K562 (cell line): ENCODE data around the gene TMEM116. TPM values are rescaled to one million over a fixed set of nuclear protein-coding genes. Genes with fewer than 3 reads are reported as not detected.
"Not testable (repeated sequence)": the region's sequence is repeated elsewhere in the genome, so short reads cannot be mapped to it uniquely, and the experiment has no call there.

Experiments used
- CC2D1A ChIP-seq: fragments of 450-650 bp; IDR thresholded peaks from 2 replicates; pipeline ENCODE4 v1.6.1; 2017; ENCODE audit warnings: mild to moderate bottlenecking
- CEBPG ChIP-seq, 3 experiments: fragments of 200-800 bp in 1 of 3; sonication (Bioruptor generic) in 1 of 3; sonication (generic) in 1 of 3; formaldehyde crosslinking in 1 of 3; IDR thresholded peaks in 2 of 3; conservative IDR thresholded peaks in 1 of 3; 2 replicates each; pipeline versions ENCODE4 v1.6.1 to v1.8.0; 2016 to 2022; ENCODE audit warnings: missing compliant biosample characterization in 2 of 3, missing genetic modification characterization in 2 of 3, mild to moderate bottlenecking in 1 of 3, missing genetic modification reagents in 1 of 3
- EP300 ChIP-seq: IDR thresholded peaks from 2 replicates; pipeline ENCODE4 v1.6.1; 2012; ENCODE audit warnings: low read length, improper control_type of control experiment
- EP400 ChIP-seq: fragments of 450-650 bp; IDR thresholded peaks from 2 replicates; pipeline ENCODE4 v1.6.1; 2017; ENCODE audit warnings: antibody characterized with exemption, mild to moderate bottlenecking, moderate library complexity
- ESRRA ChIP-seq: fragments of 450-650 bp; IDR thresholded peaks from 2 replicates; pipeline ENCODE4 v1.6.1; 2014; ENCODE audit warnings: low read depth, mild to moderate bottlenecking, moderate library complexity, borderline replicate concordance
- FOSL1 ChIP-seq: fragments of 200-800 bp; sonication (Bioruptor generic); conservative IDR thresholded peaks from 2 replicates; pipeline ENCODE4 v1.6.1; 2016; ENCODE audit warnings: missing genetic modification characterization, missing compliant biosample characterization
- HDAC1 ChIP-seq, 2 experiments: fragments of 450-650 bp; IDR thresholded peaks; 2 replicates each; pipeline ENCODE4 v1.6.1; 2016 to 2017; ENCODE audit warnings: inconsistent platforms in 1 of 2, mild to moderate bottlenecking in 1 of 2, moderate library complexity in 1 of 2
- MAZ ChIP-seq, 2 experiments: fragments of 450-650 bp in 1 of 2; sonication (generic) in 1 of 2; formaldehyde crosslinking; IDR thresholded peaks in 1 of 2; conservative IDR thresholded peaks in 1 of 2; 2 replicates each; pipeline versions ENCODE4 v1.4.0 to v1.5.0; 2020; ENCODE audit warnings: mild to moderate bottlenecking in 1 of 2, missing genetic modification reagents in 1 of 2
- MEF2A ChIP-seq: IDR thresholded peaks from 2 replicates; pipeline ENCODE4 v1.6.1; 2011; ENCODE audit warnings: low read depth, mild to moderate bottlenecking, low read length, moderate library complexity; ENCODE audit not compliant: control insufficient read depth
- NONO ChIP-seq, 2 experiments: fragments of 200-400 bp in 1 of 2; fragments of 450-650 bp in 1 of 2; formaldehyde crosslinking in 1 of 2; IDR thresholded peaks; 2 replicates each; pipeline ENCODE4 v1.6.1; 2017; ENCODE audit warnings: low read depth in 2 of 2, mild to moderate bottlenecking in 2 of 2, moderate library complexity in 2 of 2, low read length in 1 of 2
- NR2C1 ChIP-seq, 2 experiments: fragments of 450-650 bp; IDR thresholded peaks; 2 replicates each; pipeline ENCODE4 v1.6.1; 2017; ENCODE audit warnings: mild to moderate bottlenecking in 2 of 2, antibody characterized with exemption in 1 of 2, inconsistent platforms in 1 of 2, missing compliant biosample characterization in 1 of 2, missing genetic modification characterization in 1 of 2
- SMARCA4 ChIP-seq: fragments of 450-650 bp; IDR thresholded peaks from 2 replicates; pipeline ENCODE4 v1.6.1; 2016
- SOX6 ChIP-seq: fragments of 450-650 bp; IDR thresholded peaks from 2 replicates; pipeline ENCODE4 v1.6.1; 2014; ENCODE audit warnings: mild to moderate bottlenecking
- TEAD4 ChIP-seq, 2 experiments: sonication (generic) in 1 of 2; formaldehyde crosslinking in 1 of 2; IDR thresholded peaks; 2 replicates each; pipeline versions ENCODE4 v1.6.1 to v1.8.0; 2012 to 2022; ENCODE audit warnings: borderline replicate concordance in 1 of 2, inconsistent platforms in 1 of 2, low read length in 1 of 2, mild to moderate bottlenecking in 1 of 2, missing genetic modification reagents in 1 of 2
- TRIM24 ChIP-seq, 2 experiments: fragments of 450-650 bp; IDR thresholded peaks; 2 replicates each; pipeline ENCODE4 v1.6.1; 2016
- TRIM28 ChIP-seq: fragments of 450-650 bp; IDR thresholded peaks from 2 replicates; pipeline ENCODE4 v1.6.1; 2017
- ZNF766 ChIP-seq: fragments of 200-800 bp; sonication (Bioruptor generic); conservative IDR thresholded peaks from 2 replicates; pipeline ENCODE4 v1.6.1; 2016; ENCODE audit warnings: missing genetic modification characterization, missing compliant biosample characterization
- polyA plus RNA-seq, 8 experiments: library from polyadenylated mRNA; depleted of rRNA in 4 of 8; stranded (reverse) in 5 of 8; unstranded in 3 of 8; fragments of >200 nt; fragmentation: Nextera tagmentation in 2 of 8; fragmentation: Illumina TruSeq in 1 of 8; extraction: Ambion mirVana in 2 of 8; extraction: Trizol in 1 of 8; gene quantifications; 2 replicates each; pipeline versions ENCODE4 v1.2.1 to v1.2.3, GENCODE V29; 2011 to 2014; ENCODE audit warnings: inconsistent platforms in 1 of 8, missing spikeins in 1 of 8
- total RNA-seq, 7 experiments: library from RNA; depleted of rRNA in 6 of 7; stranded (reverse); fragments of >200 nt in 6 of 7; fragmentation: Illumina TruSeq in 2 of 7; extraction: Trizol in 2 of 7; gene quantifications; 2 replicates each; pipeline versions ENCODE4 v1.2.1 to v1.2.3, GENCODE V29; 2011 to 2021; ENCODE audit warnings: low replicate concordance in 1 of 7
- TF ChIP-seq, protein P1 (sequence below), 2 experiments: fragments of 450-650 bp in 1 of 2; sonication (generic) in 1 of 2; formaldehyde crosslinking in 1 of 2; IDR thresholded peaks in 1 of 2; conservative IDR thresholded peaks in 1 of 2; 2 replicates each; pipeline versions ENCODE4 v1.6.1 to v1.8.1; 2016 to 2023; ENCODE audit warnings: mild to moderate bottlenecking in 2 of 2, moderate library complexity in 2 of 2, inconsistent platforms in 1 of 2, missing genetic modification reagents in 1 of 2
- TF ChIP-seq, protein P2 (sequence below): fragments of 450-650 bp; formaldehyde crosslinking; IDR thresholded peaks from 2 replicates; pipeline ENCODE4 v1.4.0; 2022; ENCODE audit warnings: mild to moderate bottlenecking, moderate library complexity
- TF ChIP-seq, protein P3 (sequence below): fragments of 450-650 bp; IDR thresholded peaks from 2 replicates; pipeline ENCODE4 v1.6.1; 2016; ENCODE audit warnings: low read depth, mild to moderate bottlenecking, moderate library complexity
- TF ChIP-seq, protein P4 (sequence below): fragments of 450-650 bp; IDR thresholded peaks from 2 replicates; pipeline ENCODE4 v1.6.1; 2016; ENCODE audit warnings: antibody characterized with exemption

TMEM116 gene
- total and polyA plus RNA-seq, 9 of the 15 experiments (the other 6 are each of a cell fraction or from before 2014, with no cell fraction given) = 5.2 to 78.6 (median 13.9) TPM

DNA sequence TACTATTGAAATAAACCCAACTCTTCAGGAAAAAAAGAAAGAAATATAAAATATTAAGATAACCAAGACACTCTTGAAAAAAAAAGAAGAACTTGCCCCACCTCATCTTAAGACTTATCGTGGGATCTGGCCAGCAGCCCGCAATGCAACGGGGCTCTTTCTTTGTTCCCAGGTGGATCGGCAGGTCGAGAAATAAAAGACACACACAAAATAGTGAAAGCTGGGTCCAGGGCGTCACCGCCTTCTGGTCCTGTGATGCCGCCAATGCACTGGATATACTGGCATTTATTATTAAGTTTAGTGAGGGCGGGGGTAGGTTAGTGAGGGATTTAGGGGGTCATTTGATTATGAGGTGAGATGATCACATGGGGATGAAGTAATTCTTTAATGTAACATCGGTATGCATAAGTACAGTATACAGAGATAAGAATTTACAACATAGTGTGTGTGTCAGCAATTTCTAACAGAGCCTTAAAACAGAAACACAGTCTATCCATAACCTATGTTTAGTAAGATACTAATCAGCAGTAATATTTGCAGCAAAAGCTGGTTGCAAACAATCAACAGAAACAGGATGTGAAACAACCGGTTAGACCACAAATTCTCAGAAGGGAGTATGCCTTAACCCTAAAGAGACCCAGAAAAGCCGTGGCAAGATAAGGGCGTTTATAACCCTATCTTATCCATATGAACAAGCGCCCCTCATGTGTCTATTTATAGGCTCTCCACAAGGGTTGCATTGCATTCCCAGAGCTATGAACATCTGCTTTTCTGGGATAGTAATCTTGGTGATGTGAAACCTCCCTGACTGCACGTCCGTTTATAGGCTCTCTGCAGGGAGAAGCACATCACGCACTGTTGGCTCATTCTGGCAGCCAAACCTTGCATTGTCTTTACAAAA, 18.5 kb downstream of the TMEM116 start (continued):
- TF ChIP-seq NR2C1 (IDR thresholded peaks at IDR 0.05) (0 out of 2 replicates have a peak, but pooled peaks have one; percentile 3), NR2C1 (tag; IDR thresholded peaks at IDR 0.05) (peak; percentile 44; the same call in 1 of the 2 replicates), TRIM24 (IDR thresholded peaks at IDR 0.05) (peak; percentile 79 to 89; a peak in 3 of 4 replicates), HDAC1 (IDR thresholded peaks at IDR 0.05) (peak in 1 of 2 experiments; percentile 83; a peak in 3 of 4 replicates), TRIM28 (peak; percentile 93), CC2D1A (peak; percentile 80; the same call in 1 of the 2 replicates), NONO (IDR thresholded peaks at IDR 0.05; ENCODE audit: low read depth in 2 of 2, low read length in 1 of 2) (peak in 1 of 2 experiments; percentile 77; a peak in 1 of 4 replicates), EP400 (peak; percentile 53; the same call in 1 of the 2 replicates), FOSL1 (peak; percentile 73), TEAD4 (IDR thresholded peaks at IDR 0.05; ENCODE audit: low read length) (peak; percentile 87), SOX6 (peak; percentile 90), ZNF766 (CRISPR knock-in tag) (peak; percentile 97), EP300 (peak; percentile 92), CEBPG (tag; conservative IDR thresholded peaks at IDR 0.05 in 1 of 2, IDR thresholded peaks at IDR 0.05 in 1 of 2) (peak in 1 of 2 experiments; percentile 66; a peak in 2 of 4 replicates), MEF2A (peak; percentile 98), SMARCA4 (peak; percentile 86), MAZ (CRISPR knock-in tag; conservative IDR thresholded peaks at IDR 0.05 in 1 of 2, IDR thresholded peaks at IDR 0.05 in 1 of 2) (0 out of 4 replicates have a peak, but pooled peaks of 1 of the 2 experiments have one; percentile 27), ESRRA (peak; percentile 48; the same call in 1 of the 2 replicates)
- TF ChIP-seq, protein P1, sequence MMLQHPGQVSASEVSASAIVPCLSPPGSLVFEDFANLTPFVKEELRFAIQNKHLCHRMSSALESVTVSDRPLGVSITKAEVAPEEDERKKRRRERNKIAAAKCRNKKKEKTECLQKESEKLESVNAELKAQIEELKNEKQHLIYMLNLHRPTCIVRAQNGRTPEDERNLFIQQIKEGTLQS (IDR thresholded peaks at IDR 0.05) = peak; percentile 21; the same call in 1 of the 2 replicates
- TF ChIP-seq, protein P1 (CRISPR knock-in tag; conservative IDR thresholded peaks at IDR 0.05) = not testable (repeated sequence)
- TF ChIP-seq, protein P2, sequence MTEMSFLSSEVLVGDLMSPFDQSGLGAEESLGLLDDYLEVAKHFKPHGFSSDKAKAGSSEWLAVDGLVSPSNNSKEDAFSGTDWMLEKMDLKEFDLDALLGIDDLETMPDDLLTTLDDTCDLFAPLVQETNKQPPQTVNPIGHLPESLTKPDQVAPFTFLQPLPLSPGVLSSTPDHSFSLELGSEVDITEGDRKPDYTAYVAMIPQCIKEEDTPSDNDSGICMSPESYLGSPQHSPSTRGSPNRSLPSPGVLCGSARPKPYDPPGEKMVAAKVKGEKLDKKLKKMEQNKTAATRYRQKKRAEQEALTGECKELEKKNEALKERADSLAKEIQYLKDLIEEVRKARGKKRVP (CRISPR knock-in tag) = 0 out of 2 replicates have a peak, but pooled peaks have one; percentile 24
- TF ChIP-seq TEAD4 (CRISPR knock-in tag; IDR thresholded peaks at IDR 0.05; ENCODE audit: borderline replicate concordance); CEBPG (CRISPR knock-in tag; IDR thresholded peaks at IDR 0.05): not testable (repeated sequence)
- TF ChIP-seq, protein P3, sequence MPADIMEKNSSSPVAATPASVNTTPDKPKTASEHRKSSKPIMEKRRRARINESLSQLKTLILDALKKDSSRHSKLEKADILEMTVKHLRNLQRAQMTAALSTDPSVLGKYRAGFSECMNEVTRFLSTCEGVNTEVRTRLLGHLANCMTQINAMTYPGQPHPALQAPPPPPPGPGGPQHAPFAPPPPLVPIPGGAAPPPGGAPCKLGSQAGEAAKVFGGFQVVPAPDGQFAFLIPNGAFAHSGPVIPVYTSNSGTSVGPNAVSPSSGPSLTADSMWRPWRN = peak; percentile 83
- TF ChIP-seq, protein P4, sequence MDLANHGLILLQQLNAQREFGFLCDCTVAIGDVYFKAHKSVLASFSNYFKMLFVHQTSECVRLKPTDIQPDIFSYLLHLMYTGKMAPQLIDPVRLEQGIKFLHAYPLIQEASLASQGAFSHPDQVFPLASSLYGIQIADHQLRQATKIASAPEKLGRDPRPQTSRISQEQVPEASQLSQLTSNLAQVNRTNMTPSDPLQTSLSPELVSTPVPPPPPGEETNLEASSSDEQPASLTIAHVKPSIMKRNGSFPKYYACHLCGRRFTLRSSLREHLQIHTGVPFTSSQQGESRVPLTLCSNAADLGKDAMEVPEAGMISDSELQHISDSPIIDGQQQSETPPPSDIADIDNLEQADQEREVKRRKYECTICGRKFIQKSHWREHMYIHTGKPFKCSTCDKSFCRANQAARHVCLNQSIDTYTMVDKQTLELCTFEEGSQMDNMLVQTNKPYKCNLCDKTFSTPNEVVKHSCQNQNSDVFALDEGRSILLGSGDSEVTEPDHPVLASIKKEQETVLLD = peak; percentile 78; the same call in 1 of the 2 replicates
